Right hindlimb (tissue), 1 donor: ENCODE measurements around the gene SLC25A52.
"Not testable (repeated sequence)": the region's sequence is repeated elsewhere in the genome, so short reads cannot be mapped to it uniquely, and the experiment has no call there.

Experiments
- DNase-seq: peaks from one replicate; pipeline ENCODE4 v3.0.0-alpha.2; 2018

SLC25A52 gene, protein sequence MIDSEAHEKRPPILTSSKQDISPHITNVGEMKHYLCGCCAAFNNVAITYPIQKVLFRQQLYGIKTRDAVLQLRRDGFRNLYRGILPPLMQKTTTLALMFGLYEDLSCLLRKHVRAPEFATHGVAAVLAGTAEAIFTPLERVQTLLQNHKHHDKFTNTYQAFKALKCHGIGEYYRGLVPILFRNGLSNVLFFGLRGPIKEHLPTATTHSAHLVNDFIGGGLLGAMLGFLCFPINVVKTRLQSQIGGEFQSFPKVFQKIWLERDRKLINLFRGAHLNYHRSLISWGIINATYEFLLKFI

DNA sequence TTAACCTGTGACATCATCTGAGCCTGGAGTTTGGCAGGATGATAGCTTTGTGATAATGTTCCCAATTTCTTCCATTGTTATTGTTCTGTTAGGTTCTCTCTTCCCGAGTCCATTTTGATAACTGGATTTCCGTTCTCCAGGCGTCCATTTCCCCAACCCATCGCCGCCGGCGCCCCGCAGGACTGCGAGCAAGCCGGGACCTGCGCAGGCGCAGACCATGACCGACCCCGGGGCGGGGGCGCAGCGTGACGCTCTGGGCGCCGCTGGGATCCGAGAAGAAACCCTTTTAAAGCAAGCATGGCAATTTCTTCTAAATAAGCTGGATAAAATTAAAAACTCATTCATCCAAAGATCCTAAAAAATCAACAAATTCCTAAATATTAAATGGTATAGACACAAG lies at the start of gene SLC25A52:
TSS of gene SLC25A52 (minus strand) at position 186 of the 400 bp plus-strand sequence. CDS start 219 bp downstream, outside the sequence.
- no peak for DNase-seq

DNA sequence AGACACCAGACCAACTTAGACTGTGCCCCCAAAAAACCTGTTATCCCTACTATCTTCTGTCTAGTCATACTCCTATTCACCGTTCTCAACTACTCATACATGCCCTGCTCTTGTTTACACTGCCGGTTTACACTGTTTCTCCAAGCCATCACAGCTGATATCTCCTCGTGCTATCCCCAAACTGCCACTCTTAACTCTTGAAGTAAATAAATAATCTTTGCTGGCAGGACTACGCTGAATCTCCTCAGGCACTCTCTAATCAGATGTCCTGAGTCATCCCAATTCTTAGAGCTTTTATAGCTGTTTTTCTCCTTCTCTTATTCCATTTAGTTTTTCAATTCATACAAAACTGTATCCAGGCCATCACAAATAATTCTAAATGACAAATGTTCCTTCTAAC lies 48.4 kb upstream of the SLC25A52 start:
- DNase-seq: not testable (repeated sequence)

DNA sequence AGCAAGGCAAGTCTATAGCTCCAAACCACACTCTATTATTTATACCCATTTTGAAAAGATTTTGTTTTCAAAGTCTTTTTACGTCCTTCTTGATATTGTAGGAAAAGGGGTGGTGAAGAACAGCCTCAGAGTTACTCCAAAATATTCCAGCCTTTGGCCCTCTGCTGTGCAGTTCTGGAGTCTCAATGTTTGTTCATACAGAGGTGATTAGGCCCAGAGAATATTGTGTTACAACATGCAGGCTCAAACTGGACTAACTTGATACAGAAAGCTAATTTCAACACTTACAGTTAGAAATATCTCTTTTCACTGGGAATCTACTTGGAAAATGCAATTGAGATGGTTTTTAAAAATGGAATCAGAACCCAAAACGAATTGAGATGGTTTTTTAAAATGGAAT lies 40.4 kb upstream of the SLC25A52 start:
- DNase-seq: no peak

DNA sequence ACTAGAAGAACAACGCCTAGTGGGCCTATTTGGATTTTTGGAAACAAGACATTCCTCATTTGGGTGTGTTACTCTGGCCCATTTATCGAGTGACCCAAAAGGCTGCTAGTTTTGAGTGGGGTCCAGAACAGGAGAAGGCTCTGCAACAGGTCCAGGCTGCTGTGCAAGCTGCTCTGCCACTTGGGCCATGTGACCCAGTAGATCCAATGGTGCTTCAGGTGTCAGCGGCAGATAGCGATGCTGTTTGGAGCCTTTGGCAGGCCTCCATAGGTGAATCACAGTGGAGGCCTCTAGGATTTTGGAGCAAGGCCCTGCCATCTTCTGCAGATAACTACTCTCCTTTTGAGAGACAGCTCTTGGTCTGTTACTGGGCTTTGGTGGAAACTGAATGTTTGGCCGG lies 38.6 kb upstream of the SLC25A52 start:
- not testable (repeated sequence) for DNase-seq

DNA sequence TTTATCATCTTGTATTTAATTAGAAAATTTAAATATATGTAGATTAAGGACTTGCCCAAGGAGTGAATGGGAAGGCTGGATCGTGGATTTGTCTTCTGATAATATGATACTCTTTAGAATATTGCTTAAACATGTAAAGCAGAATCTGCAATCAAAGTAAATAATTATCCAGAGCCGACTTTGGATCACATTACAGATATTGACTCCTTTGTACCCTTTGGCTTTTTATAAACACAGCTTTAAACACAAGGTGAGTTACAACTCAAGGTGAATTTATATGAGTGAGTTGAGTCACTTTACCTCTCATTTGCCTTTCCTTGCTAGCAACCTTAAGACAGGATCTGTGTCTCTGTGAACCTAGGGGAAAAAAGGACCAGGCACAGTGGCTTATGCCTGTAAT lies 37.7 kb upstream of the SLC25A52 start:
- no peak for DNase-seq

DNA sequence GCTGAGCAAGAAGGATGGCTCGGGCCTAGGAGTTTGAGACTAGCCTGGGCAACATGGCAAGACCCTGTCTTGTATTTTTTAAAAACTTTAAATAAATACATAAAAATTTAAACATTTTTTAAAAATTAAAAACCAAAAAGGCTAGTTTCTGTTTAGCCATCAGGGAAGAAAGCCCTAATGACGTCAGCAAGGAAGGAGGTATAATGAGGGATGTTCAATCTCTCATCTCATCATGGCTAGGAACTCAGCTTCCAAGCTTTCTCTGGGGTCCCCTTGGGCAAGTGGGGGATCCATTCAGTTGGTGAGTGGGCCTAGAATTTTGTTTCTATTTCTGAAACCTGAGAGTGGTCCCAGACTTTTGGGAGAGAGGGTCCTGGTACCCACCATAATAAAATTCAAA lies 35.1 kb upstream of the SLC25A52 start:
- DNase-seq: no peak

DNA sequence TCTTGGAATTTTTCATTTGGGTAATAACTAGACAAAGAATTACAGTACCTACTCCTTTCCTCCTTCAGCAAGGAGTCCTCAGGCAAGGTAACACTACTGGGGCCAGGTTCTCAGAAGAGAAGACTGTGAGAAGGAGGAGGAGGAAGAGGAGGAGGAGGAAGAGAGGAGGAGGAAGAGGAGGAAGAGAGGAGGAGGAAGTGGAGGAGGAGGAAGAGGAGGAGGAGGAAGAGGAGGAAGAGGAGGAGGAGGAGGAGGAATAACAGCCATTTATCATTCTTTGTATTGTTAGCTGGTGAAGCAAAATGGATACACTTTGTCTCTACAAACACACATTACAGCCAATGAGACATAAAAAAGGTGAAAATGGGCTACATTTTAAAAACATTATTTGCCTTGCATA lies 32.9 kb upstream of the SLC25A52 start:
- no peak for DNase-seq

DNA sequence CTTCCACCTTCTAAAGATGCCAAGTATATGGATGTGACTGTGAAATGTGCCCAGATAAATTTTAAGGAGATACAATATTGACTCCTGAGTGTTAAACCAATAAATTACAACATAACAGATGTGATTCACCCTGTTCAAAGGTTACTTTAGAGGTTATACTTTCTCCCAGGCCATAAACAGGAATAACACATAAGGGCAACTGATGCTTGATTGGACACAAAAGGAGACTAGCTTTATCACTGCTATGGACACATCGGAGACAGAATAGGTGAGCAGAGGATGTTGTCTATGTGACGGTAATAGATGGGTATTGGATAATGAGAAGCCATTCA lies 31.9 kb upstream of the SLC25A52 start:
- no peak for DNase-seq

DNA sequence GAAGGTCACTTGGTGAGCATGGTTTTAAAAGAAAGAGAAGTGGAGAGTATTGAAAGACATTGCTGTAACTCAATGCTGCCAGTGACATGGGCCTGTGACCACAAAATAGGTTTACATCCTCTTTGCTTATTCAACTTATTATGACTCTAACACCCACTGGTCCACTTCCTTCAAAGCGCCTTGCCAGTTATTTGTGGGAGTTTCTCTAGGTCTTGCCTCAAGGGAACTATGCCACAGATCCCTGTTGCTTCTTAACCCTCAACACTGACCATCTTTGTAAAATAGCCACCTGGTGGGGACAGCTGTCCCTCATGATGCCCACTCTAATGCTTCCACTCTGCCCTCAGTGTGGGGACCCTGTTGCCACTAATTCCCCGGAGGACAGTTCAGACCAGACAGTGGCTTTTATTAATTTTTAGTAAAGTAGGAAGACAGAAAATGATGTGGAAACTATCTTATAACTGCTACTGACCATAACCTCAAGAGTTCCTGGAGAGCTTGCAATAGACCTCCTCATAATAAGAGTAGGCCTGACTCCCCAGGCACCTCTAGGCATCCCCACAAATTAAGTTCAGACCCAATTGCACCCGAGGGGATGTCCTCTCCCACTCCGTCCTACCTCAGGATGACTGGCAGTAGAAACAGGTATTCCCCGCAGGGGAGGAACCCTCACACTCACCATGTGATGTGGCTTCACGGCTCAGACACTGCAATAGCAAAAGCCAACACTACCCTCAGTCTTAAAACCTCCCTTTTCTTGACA lies 31.3 kb upstream of the SLC25A52 start:
- DNase-seq: no peak

DNA sequence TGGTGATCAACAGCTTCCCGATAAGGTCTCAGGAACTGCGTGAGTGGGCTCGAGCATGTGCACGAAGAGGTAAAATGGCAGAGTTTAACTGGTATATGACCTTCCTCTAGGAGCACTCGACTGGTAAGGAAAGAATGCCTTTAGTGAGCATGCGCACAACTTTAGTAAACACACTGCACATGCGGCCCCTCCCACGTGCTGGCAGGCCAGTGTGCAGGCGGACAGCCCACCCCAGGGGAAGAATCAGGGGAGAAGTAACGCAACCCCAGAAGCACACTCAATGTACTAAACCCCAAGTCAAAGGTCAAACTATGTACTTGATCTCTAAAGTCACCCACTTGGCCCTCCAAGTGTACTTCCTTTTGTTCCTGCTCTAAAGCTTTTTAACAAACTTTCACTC lies 28.7 kb upstream of the SLC25A52 start:
- no peak for DNase-seq

DNA sequence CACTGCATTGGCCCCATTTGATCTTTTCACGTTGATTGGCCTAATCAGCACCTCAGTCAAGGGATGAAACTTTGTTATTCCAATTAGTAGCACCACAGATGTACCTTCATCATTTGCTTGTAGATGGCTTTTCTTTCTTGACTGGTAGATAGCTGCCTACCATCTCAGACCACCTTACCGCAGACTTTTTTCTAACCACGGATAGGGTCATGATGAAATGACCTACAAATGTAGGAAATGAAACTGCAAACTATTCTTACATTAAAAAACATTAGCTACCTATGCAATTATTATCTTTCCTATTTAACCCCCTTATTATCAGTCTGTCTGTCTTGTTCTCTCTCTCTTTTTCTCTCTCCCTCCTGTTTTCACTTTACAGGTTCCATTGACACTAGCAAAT lies 22.4 kb upstream of the SLC25A52 start:
- DNase-seq: no peak

DNA sequence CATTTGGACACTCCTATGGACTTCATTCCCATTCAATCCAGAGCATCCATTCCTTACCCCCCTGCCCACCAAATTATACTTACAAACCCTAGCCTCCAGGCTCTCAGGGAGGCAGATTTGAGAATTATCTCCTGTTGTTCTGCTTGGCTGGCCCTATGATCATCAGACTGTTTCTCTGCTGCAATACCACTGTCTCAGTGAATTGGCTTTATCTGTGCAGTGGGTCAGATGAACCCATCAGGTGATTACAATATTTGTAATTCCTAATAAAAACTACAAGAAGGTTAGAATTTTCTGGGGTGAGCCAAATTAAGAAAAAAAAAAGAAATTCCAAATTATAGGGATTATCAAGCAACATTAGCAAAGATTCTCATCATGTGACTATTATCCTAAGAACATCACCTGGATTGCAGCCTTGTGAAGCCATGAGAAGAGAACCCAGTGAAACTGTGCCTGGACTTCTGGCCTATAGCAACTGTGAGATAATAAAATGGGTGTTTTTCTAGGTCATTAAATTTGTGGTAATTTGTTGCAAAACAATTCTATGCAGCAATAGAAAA lies 17.8 kb upstream of the SLC25A52 start:
- DNase-seq: no peak

DNA sequence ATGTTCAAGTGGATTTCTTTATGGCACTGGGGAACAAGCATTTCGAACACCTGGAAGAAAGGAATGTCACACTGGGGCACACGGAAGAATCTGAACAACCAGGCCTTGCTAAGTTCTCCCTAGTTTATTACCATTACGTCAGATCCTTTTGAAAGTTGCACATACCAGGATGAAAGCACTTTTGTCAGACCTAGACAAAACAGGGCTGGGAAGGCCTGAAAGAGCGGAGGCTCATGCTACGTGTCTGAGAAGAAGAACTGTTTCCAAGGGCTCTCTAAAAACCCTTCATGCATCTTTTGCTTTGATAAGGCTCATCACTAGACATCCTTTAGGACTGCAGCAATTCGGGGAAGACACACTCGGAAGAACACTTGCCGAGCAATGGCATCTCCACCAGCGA lies 15.4 kb upstream of the SLC25A52 start:
- DNase-seq: no peak

DNA sequence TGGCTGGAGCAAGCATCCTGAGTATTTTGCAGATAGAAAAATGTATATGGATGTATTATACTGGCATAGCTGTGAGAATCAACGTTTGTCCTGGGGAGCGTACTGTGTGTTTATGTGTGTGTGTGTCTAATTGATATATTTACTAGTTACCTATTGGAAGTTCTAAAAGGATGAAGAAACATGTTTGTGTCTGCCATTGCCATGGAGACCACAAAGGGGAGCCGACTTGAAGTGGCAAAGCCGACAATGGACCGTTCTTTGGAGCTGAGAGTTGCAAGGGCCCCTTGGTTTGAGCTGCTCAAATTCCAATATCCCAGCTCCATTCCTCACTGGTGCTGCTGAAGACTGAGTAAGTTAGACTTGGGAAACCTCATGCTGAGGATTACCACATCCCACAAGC lies 14.3 kb upstream of the SLC25A52 start:
- no peak for DNase-seq

DNA sequence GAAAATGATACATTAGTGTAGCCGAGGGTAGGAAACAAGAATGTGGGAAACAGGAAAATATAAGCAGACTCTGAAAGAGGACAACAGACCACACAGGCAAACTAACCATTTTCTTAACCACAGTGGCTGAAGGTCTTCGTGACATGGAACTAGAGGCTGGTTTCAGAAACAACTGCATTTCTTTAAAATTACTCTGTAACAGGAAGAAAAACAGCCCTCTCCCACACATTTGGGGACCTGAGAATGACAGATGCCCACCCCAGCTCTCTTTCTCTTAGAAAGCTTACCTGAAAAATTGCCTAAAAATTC lies 13.8 kb upstream of the SLC25A52 start:
- DNase-seq: no peak

DNA sequence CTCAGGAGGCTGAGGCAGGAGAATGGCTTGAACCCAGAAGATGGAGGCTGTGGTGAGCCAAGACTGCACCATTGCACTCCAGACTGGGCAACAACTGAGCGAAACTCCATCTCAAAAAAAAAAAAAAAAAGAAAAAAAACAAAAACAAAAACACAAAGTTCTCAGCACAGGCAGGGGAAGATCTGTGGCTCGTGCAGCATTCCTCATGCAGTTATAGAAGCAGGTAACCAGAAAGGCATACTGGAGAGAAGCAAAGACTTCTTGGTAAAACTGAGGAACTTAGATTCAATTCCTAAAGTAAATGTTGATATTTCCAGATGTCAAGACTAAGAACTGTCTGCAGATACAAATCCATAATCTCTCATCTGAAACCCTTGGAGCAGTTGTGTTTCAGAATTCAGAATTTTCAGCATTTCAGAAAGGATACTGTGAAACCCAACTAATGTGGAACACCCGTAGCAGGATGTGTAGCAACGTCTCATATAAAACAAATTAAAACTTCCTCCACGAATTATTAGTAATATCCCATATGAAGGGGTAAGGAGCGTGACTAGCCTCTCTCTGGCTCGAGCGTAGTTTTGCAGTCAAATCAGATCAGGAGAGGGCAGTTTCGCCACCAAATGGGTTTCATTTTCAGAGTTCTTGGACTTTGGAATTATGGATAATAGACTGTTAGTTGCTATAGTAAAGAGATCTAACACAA lies 13.2 kb upstream of the SLC25A52 start:
- no peak for DNase-seq

DNA sequence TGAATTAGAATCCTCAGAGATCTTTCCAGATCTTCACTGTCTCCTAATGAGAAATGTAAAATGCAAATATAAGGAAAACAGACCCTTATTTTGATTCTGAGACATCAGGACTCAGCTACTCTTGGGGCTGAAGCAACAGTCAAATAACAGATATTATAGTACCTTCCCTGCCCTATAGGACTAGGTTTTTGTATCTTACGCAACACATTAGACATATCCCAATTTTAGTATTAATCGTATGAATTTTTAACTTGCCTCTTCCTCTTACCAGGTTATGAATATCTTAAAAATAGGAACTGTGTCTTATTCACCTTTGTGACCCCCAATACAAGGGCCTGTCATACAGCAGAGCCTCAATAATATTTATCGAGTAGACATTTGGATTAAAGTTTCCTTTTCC lies 12.0 kb upstream of the SLC25A52 start:
- no peak for DNase-seq

DNA sequence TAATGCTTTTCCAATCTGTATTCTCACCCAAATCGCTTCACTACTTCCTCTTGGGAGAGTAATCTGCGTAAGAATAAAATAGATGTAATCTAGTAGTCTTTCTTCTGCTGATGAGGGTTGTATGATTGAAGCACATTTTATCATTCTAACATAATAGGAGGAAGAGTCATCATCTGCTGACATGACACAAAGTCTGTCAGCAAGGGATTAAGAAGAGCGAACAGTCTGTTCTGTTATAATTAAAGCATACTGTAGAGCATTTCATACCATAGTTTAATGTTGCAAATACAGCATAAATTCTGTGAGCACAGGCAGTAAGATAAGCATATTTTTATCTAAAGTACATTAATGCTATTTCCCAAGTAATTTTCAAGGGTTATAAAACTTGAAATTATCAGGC lies 10.4 kb downstream of the SLC25A52 start:
- no peak for DNase-seq

DNA sequence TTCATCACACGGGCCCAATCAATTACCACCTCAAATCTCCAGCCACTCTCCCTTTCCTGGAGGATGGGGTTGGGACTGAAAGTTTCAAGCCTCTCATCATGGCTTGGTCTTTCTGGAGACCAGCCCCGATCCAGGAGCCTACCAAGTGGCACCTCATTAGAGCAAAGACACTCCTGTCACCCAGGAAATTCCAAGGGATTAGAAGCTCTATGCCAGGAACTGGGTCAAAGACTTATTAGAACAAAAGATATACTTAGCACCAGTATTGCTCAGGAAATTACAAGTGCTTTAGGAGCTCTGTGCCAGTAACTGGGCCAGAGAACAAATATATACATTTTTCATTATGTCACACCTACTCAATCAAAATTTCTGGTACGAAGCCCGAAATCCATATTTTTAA lies 14.3 kb downstream of the SLC25A52 start:
- DNase-seq: no peak

DNA sequence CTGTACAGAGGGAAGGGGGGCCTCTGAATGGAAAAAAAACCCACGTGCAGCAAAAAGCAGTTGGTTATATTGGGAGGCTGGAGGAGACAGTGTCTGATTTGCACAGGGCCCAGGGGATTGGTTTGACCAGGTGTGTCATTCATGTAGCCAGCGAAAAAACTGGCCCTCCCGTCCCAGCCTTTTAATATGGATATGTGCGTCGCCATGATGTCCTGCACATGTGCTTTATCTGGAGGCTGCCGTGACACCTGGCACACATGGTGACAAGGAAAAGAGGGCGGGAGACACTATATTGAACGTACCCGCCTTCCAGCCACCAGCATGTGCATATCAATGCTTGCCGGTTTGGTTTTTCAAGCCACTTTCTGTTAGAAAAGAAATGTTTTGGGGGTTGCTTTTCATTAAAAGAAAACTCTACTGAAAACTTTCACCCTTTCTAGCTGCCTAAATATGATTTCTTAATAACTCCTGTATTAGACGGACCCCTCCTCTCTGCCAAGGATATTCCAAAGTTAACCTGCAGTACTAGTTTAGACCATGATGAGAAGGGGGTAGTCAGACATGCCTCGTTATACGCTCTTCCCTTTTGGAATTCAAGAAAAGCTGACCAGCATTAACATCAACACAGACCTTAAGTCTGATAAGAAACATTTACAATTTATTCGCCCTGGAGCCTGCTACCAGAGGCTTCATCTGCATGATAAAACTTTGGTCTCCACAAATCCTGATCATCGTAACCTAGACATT lies 16.2 kb downstream of the SLC25A52 start:
- no peak for DNase-seq

DNA sequence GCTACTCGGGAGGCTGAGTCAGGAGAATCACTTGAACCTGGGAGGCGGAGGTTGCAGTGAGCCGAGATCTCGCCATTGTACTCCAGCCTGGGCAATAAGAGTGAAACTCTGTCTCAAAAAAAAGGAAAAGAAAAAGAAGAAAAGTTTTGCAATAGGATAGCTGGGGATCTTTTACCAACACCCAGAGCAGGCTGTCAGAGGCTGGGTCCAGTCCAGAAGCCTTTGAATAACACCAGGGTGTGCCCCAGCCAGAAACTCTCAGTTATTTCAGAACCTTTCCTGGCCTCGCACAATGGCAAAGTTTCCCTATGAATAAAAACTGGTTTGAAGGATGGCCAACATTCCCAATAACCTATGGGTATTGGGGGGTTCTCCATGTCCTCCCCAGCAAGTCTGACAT lies 17.1 kb downstream of the SLC25A52 start:
- not testable (repeated sequence) for DNase-seq

DNA sequence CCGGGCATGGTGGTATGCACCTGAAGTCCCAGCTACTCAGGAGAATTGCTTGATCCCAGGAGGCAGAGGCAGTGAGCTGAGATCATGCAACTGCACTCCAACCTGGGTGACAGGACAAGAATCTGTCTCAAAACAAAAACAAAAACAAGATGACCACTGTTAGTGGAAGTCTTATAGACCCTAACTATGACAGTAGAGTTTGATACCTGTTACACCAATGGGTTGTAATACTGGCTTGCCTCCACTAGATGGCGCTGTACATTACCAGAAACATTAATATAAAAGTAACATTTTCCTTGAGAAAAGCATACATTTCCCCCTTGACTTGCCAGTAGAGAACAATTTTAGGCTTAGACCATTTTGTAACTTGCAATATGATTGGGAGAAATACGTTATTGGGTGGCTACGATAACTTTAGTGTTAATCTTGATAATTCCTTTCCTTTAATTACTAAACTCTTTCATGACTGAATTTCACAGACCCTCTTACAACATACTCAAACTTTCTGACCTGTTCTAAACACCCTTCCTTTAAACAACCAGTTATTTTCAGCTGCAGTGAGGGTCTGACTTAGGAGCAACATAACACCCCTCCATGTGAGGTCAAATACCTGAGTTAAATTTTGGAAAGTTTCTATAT lies 19.5 kb downstream of the SLC25A52 start:
- DNase-seq: no peak

DNA sequence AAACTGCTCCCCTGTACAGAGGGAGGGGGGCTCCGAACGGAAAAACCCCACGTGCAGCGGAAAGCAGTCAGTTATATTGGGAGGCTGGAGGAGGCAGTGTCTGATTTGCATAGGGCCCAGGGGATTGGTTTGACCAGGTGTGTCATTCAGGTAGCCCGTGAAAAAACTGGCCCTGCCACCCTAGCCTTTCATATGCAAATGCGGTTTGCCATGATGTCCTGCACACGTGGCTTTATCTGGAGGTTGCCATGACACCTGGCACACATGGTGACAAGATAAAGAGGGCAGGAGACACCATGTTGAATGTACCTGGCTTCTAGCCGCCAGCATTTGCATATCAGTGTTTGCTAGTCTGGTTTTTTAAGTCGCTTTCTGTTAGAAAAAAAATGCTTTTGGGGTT lies 20.5 kb downstream of the SLC25A52 start:
- no peak for DNase-seq
